ENCODE results near the gene CPED1.

DNA sequence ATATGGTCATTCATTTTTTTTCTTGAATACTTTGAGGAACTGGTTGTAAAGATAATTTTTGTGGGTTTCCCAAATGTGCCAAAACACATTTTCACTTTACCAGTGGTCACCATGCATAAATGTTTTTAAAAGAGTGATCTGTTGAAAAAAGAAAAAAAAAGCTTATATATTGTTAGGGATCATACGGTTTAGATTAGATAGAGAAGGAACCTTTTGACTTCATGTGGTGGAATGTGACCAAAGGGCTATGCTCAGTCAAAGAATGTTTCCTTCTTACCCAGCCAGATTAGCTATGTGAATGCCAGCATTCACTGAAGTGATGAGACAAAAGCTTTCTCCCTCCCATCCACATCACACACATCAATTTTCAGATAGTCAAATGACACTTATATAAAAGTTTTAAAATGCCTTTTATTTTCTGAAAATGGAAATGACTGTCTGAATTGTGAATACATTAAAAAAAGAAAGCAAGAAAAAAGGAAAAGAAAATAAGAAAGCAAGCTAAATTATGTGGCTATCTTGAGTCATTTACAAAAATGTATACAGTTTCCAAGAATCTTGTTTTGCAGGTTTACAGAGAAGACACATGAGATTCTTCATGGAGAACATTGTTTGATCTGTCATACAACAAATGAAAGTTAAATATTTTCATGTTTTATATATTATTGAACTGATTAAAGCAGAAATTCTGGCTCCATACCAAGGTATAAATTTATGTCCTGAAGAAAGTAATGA lies 8.6 kb upstream of the CPED1 start:
- TF ChIP-seq, protein P1, sequence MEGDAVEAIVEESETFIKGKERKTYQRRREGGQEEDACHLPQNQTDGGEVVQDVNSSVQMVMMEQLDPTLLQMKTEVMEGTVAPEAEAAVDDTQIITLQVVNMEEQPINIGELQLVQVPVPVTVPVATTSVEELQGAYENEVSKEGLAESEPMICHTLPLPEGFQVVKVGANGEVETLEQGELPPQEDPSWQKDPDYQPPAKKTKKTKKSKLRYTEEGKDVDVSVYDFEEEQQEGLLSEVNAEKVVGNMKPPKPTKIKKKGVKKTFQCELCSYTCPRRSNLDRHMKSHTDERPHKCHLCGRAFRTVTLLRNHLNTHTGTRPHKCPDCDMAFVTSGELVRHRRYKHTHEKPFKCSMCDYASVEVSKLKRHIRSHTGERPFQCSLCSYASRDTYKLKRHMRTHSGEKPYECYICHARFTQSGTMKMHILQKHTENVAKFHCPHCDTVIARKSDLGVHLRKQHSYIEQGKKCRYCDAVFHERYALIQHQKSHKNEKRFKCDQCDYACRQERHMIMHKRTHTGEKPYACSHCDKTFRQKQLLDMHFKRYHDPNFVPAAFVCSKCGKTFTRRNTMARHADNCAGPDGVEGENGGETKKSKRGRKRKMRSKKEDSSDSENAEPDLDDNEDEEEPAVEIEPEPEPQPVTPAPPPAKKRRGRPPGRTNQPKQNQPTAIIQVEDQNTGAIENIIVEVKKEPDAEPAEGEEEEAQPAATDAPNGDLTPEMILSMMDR (IDR thresholded peaks at IDR 0.05) = no peak
- TF ChIP-seq POLR2AphosphoS5 (IDR thresholded peaks at IDR 0.05) = no peak
- no peak for TF ChIP-seq POLR2A (IDR thresholded peaks at IDR 0.05)

Data from transverse colon (tissue), 4 donors.